ENCODE results near the gene ARHGAP27.

- no peak for TF ChIP-seq YY1 (IDR thresholded peaks at IDR 0.05; ENCODE audit: insufficient read depth, insufficient read length)
- no peak for TF ChIP-seq SUZ12 (IDR thresholded peaks at IDR 0.05; ENCODE audit: extremely low read depth, insufficient read depth, insufficient read length)
Measured at GRCh38 chr17:45383003-45383402, 49.7 kb downstream of the ARHGAP27 start.
